ENCODE data around the gene TMEM183A.

TMEM183A gene

GRCh38 chr1:203052601-203053000 lies 45.4 kb downstream of the TMEM183A start:
- no peak overlapping the region for H3K27ac ChIP-seq
- TF ChIP-seq CTCF (IDR thresholded peaks at IDR 0.05): no peak
- no peak for DNase-seq (ENCODE audit: low spot score)
- no peak overlapping the region for H3K4me3 ChIP-seq

- no peak overlapping the region for H3K4me3 ChIP-seq
- TF ChIP-seq CTCF (IDR thresholded peaks at IDR 0.05): no peak
- no peak overlapping the region for H3K27ac ChIP-seq
- DNase-seq (ENCODE audit: low spot score): no peak
Measured at GRCh38 chr1:203054184-203054583, 47.0 kb downstream of the TMEM183A start.

- TF ChIP-seq CTCF (IDR thresholded peaks at IDR 0.05): no peak
- no peak overlapping the region for H3K27ac ChIP-seq
- no peak for DNase-seq (ENCODE audit: low spot score)
- H3K4me3 ChIP-seq: no peak overlapping the region
Measured at GRCh38 chr1:203054642-203055041, 47.5 kb downstream of the TMEM183A start.

- Histone ChIP-seq H3K27ac (no peak overlapping the region), H3K4me3 (no peak overlapping the region)
- no peak for TF ChIP-seq CTCF (IDR thresholded peaks at IDR 0.05)
- no peak for DNase-seq (ENCODE audit: low spot score)
Measured at GRCh38 chr1:203055161-203055799, 48.1 kb downstream of the TMEM183A start.

- no peak for DNase-seq (ENCODE audit: low spot score)
- no peak overlapping the region for H3K27ac ChIP-seq
- H3K4me3 ChIP-seq: no peak overlapping the region
- no peak for TF ChIP-seq CTCF (IDR thresholded peaks at IDR 0.05)
Measured at GRCh38 chr1:203056012-203056411, 48.8 kb downstream of the TMEM183A start.

GRCh38 chr1:203056516-203056915 lies 49.3 kb downstream of the TMEM183A start:
- Histone ChIP-seq H3K27ac (no peak overlapping the region), H3K4me3 (no peak overlapping the region)
- TF ChIP-seq CTCF (IDR thresholded peaks at IDR 0.05): no peak
- no peak for DNase-seq (ENCODE audit: low spot score)

GRCh38 chr1:203057911-203058675 lies 50.9 kb downstream of the TMEM183A start:
- DNase-seq (ENCODE audit: low spot score): no peak
- no peak for TF ChIP-seq CTCF (IDR thresholded peaks at IDR 0.05)
- Histone ChIP-seq H3K27ac (no peak overlapping the region), H3K4me3 (no peak overlapping the region)

Measured in coronary artery (tissue), 2 donors.